ENCODE measurements around the gene CCL18.

- TF ChIP-seq CTCF (IDR thresholded peaks at IDR 0.05): no peak
- no peak for TF ChIP-seq POLR2A (IDR thresholded peaks at IDR 0.05)
- TF ChIP-seq EP300 (IDR thresholded peaks at IDR 0.05): no peak
- no peak for TF ChIP-seq POLR2AphosphoS5 (IDR thresholded peaks at IDR 0.05)
Measured at GRCh38 chr17:36074365-36074764, 10.3 kb downstream of the CCL18 start.

Measured in sigmoid colon (tissue), 4 donors.